ENCODE results near the gene ZNF407.

Gene ZNF407

DNA sequence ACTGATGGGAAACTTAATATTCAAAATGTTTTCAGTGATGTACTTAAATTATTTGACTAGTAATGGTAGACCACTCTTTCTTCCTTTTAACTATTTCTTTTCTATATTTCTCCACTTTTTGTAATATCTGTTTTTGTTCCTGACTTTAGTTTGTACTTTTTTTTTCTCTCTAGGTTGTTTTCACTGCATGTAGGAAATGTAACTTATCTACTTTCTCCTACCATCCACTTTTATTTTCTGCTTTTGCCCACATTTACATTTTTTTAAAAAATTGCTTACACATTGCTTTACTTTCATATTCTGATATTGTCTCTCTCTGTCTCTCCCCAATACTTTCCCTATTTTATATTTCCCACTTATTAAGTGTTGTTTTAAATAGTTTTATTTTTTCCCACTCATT, 47.0 kb downstream of the ZNF407 start:
- DNase-seq: no peak
- Mint-ChIP-seq H3K4me1 (peaks cover 27% of the 10 kb centered on the region), H3K4me3 (no peak overlapping the region), H3K36me3 (ENCODE audit: low read depth) (peaks cover 15% of the 10 kb centered on the region), H3K27ac (no peak overlapping the region), H3K9me3 (peaks cover 4% of the 10 kb centered on the region), H3K27me3 (ENCODE audit: low read depth, poor library complexity) (peaks cover 3% of the 10 kb centered on the region)
- TF ChIP-seq, protein P1, sequence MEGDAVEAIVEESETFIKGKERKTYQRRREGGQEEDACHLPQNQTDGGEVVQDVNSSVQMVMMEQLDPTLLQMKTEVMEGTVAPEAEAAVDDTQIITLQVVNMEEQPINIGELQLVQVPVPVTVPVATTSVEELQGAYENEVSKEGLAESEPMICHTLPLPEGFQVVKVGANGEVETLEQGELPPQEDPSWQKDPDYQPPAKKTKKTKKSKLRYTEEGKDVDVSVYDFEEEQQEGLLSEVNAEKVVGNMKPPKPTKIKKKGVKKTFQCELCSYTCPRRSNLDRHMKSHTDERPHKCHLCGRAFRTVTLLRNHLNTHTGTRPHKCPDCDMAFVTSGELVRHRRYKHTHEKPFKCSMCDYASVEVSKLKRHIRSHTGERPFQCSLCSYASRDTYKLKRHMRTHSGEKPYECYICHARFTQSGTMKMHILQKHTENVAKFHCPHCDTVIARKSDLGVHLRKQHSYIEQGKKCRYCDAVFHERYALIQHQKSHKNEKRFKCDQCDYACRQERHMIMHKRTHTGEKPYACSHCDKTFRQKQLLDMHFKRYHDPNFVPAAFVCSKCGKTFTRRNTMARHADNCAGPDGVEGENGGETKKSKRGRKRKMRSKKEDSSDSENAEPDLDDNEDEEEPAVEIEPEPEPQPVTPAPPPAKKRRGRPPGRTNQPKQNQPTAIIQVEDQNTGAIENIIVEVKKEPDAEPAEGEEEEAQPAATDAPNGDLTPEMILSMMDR (IDR thresholded peaks at IDR 0.05): no peak

DNA sequence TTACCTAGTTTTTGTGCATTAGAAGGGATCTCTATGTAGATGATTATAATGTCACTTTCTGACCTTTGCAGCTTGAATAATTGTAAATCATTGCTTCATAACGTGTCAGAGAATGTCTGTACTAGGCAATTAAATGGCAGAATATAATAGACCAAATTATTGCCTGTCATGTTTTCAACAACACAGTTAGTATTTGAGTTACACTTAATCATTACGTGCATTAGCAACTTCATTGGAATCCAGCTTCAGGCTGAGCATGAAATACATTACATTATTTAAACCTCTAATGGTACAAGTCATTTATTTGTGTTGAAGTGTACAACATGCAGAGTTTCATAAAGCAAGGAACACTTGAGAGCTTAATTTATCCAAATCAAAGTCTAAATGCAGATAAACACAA, 48.0 kb downstream of the ZNF407 start:
- Mint-ChIP-seq H3K9me3 (peaks cover 4% of the 10 kb centered on the region), H3K27ac (no peak overlapping the region), H3K36me3 (ENCODE audit: low read depth) (peaks cover 15% of the 10 kb centered on the region), H3K4me1 (peaks cover 32% of the 10 kb centered on the region), H3K27me3 (ENCODE audit: low read depth, poor library complexity) (peaks cover 3% of the 10 kb centered on the region), H3K4me3 (no peak overlapping the region)
- TF ChIP-seq, protein P1 (IDR thresholded peaks at IDR 0.05): no peak
- no peak for DNase-seq

DNA sequence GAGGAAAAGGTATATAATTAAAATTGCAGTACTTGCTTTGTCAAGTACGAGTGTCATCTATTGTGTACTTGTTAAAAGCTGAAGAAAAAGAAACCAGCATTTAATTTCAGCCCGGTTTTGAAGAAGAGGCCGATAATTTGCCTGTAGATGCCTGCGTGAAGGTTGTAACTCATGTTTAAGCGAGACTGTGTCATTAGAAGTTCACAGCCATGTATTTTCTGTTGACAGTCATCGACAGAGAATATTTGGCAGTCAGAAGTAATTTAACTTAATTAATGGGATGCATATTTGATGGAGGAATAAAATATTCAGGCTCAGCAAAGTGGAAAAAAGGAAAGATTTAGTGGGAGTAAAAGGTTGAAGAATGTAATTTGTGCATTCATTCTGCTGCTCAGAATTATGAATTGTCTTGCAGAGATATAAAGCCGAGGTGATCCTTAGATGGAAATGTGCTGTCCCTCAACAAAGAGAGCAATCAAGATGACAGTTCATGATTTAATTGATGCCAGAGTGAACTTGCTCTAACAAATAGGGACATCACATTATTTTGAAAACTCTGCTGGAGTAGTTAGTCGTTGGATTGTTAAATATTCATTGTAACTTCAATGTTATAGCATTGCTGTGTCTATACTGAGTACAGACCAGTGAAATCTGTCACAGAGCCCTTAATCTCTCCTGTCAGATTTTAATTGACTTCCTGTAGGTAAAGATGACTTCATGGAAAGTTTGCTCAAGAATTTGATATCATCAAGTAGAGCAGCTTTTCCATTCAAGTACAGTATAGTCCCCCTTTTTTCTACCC, 53.9 kb downstream of the ZNF407 start:
- Mint-ChIP-seq H3K9me3 (peaks cover 4% of the 10 kb centered on the region), H3K4me3 (no peak overlapping the region), H3K36me3 (ENCODE audit: low read depth) (peaks cover 15% of the 10 kb centered on the region), H3K27ac (no peak overlapping the region), H3K27me3 (ENCODE audit: low read depth, poor library complexity) (peaks cover 3% of the 10 kb centered on the region), H3K4me1 (peaks cover 19% of the 10 kb centered on the region)
- TF ChIP-seq, protein P1 (IDR thresholded peaks at IDR 0.05): no peak
- DNase-seq: no peak

DNA sequence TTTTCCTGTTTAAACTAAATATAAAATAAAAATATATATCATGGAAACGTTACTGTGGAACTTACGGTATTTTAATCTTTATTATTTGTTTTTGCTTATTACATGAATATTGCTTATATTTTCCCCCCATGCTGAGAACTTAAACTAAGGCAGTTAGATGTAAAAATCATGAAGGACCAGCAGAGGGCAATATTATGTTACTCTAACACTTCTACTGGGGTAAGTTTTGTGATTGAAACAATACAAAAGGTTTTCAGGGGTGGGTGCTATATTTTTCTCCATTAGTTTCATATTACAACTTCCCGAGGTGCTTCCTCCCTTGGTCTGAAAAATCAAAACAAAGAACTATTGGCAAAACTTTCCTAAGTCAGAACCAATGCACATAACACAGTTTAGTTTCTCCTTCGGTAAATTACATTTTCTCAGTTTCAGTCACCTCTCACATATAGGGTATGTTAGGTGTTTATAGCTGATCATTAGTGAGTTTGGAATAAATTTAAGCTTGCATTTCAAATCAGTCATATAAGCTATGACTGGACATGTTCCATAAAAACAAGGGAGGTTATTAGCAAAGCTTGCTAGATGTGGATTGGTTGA, 54.8 kb downstream of the ZNF407 start:
- Mint-ChIP-seq H3K4me1 (peaks cover 18% of the 10 kb centered on the region), H3K9me3 (peaks cover 4% of the 10 kb centered on the region), H3K27me3 (ENCODE audit: low read depth, poor library complexity) (peaks cover 3% of the 10 kb centered on the region), H3K27ac (no peak overlapping the region), H3K4me3 (no peak overlapping the region), H3K36me3 (ENCODE audit: low read depth) (peaks cover 13% of the 10 kb centered on the region)
- TF ChIP-seq, protein P1 (IDR thresholded peaks at IDR 0.05): peak; percentile 68
- no peak for DNase-seq

DNA sequence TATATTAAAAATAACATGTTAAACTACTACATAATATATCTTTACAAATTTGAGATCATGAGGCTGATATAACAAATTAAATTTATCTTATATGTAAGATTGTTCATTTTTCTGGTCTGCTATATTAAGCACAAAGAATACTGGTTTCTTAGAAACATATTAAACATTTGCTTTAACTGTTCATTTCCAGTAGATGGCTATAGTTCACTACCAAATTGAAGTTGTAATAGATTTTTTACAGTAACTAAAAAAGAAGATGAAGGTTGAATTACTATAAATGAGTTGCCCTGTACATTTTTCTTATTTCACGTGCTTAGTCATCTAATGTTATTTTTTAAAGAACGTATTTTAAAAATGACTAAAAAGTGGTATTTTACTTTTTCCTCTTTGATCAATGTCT, 57.0 kb downstream of the ZNF407 start:
- Mint-ChIP-seq H3K4me1 (peaks cover 10% of the 10 kb centered on the region), H3K36me3 (ENCODE audit: low read depth) (no peaks in the 10 kb centered on the region), H3K27me3 (ENCODE audit: low read depth, poor library complexity) (no peaks in the 10 kb centered on the region), H3K4me3 (no peak overlapping the region), H3K27ac (no peak overlapping the region), H3K9me3 (no peaks in the 10 kb centered on the region)
- TF ChIP-seq, protein P1 (IDR thresholded peaks at IDR 0.05): no peak
- DNase-seq: no peak
